ENCODE results near the gene ADAMTSL2. TPM values are rescaled to one million over a fixed set of nuclear protein-coding genes. Genes with fewer than 3 reads are reported as not detected.

Gene ADAMTSL2
- total RNA-seq, 1 donor from 2014 or later: 0.15 TPM

DNA sequence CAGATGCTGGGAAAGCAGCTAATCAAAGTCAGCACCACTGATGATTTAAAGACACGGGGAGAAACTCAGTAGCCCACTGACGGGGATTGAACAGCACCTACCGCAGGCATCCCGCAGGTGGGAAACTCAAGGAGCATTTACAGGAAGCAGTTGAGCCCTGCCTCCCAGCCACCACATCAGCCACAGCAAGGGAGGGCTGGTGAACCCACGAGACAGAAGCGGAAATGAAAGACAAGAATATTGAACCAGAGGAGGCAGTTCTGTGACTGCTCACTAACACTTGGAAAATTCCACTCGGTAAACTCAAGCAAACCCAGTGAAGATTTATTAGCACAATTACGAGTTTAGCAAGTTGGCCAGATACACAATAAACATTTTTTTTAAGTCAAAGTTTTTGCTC lies 85.3 kb downstream of the ADAMTSL2 start:
- no peak for DNase-seq (ENCODE audit: low spot score)
- Mint-ChIP-seq H3K4me3 (ENCODE audit: unreplicated experiment) (no peak overlapping the region), H3K9me3 (ENCODE audit: low read depth) (peaks cover 2% of the 10 kb centered on the region), H3K27ac (ENCODE audit: unreplicated experiment) (no peak overlapping the region), H3K4me1 (ENCODE audit: low read depth) (no peaks in the 10 kb centered on the region), H3K27me3 (ENCODE audit: low read depth) (peaks cover 75% of the 10 kb centered on the region), H3K36me3 (ENCODE audit: low read depth) (peaks cover 2% of the 10 kb centered on the region)
- TF ChIP-seq, protein P1, sequence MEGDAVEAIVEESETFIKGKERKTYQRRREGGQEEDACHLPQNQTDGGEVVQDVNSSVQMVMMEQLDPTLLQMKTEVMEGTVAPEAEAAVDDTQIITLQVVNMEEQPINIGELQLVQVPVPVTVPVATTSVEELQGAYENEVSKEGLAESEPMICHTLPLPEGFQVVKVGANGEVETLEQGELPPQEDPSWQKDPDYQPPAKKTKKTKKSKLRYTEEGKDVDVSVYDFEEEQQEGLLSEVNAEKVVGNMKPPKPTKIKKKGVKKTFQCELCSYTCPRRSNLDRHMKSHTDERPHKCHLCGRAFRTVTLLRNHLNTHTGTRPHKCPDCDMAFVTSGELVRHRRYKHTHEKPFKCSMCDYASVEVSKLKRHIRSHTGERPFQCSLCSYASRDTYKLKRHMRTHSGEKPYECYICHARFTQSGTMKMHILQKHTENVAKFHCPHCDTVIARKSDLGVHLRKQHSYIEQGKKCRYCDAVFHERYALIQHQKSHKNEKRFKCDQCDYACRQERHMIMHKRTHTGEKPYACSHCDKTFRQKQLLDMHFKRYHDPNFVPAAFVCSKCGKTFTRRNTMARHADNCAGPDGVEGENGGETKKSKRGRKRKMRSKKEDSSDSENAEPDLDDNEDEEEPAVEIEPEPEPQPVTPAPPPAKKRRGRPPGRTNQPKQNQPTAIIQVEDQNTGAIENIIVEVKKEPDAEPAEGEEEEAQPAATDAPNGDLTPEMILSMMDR (IDR thresholded peaks at IDR 0.05): no peak

DNA sequence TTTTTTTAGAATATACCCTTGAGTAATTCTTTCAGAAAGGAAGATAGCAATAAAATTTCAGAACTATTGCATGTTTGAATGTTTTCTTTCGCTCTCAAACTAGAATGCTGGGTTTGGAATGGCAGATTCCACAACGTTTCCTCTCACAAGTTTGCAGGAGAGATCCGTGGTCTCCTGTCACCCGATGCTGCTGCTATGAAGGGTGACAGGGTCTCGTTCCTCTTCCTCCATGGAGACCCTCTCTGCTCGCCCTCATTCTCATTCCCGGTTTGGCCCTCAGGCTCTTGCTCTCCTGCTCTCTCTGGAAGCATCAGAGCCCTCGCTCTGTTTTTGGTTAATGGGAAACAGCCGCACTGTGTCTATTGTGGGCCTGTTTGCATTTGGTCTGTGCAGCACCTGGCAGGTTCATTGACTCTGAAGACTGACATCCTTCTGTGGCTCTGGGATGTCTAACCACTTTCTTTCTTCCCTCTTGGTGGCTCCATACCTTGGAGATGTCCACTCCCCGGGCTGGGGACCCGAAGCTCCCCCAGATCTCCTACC lies 87.3 kb downstream of the ADAMTSL2 start:
- Mint-ChIP-seq H3K27ac (ENCODE audit: unreplicated experiment) (no peak overlapping the region), H3K36me3 (ENCODE audit: low read depth) (peaks cover 5% of the 10 kb centered on the region), H3K9me3 (ENCODE audit: low read depth) (peaks cover 17% of the 10 kb centered on the region), H3K4me3 (ENCODE audit: unreplicated experiment) (no peak overlapping the region), H3K27me3 (ENCODE audit: low read depth) (peaks cover 75% of the 10 kb centered on the region), H3K4me1 (ENCODE audit: low read depth) (no peaks in the 10 kb centered on the region)
- no peak for DNase-seq (ENCODE audit: low spot score)
- TF ChIP-seq, protein P1 (IDR thresholded peaks at IDR 0.05): no peak

DNA sequence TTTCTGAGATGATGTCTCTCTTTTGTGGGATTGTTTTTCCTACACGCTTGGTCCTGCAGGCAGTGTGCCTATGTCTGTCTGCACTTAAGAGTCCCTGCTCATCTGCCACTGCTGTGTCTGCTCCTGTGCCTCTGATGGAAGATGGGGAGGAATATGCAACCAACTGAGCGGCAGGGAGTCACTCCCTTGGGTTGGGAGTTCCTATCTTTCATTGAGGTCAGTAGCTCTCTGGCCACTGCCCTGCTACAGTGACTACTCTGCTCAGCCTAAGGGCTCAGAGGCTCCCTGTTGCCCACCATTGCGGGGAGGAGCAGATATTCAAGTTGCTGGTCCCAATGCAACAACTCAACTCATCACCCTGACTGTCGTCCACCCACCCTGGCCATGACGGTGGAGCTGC lies 88.1 kb downstream of the ADAMTSL2 start:
- H3K9me3 Mint-ChIP-seq (ENCODE audit: low read depth): peaks cover 23% of the 10 kb centered on the region
- H3K4me1 Mint-ChIP-seq (ENCODE audit: low read depth): no peaks in the 10 kb centered on the region
- H3K27ac Mint-ChIP-seq (ENCODE audit: unreplicated experiment): no peak overlapping the region
- peaks cover 8% of the 10 kb centered on the region for H3K36me3 Mint-ChIP-seq (ENCODE audit: low read depth)
- DNase-seq (ENCODE audit: low spot score): no peak
- peaks cover 81% of the 10 kb centered on the region for H3K27me3 Mint-ChIP-seq (ENCODE audit: low read depth)
- TF ChIP-seq, protein P1 (IDR thresholded peaks at IDR 0.05): no peak
- no peak overlapping the region for H3K4me3 Mint-ChIP-seq (ENCODE audit: unreplicated experiment)

Other genes with a start within 250 kb of the ADAMTSL2 start
- gene SURF6, start 198.5 kb upstream of the ADAMTSL2 start, total RNA-seq: 14.6 to 16.0 TPM (median 15.1 TPM) in 3 replicates
- gene MED22, start 186.6 kb upstream of the ADAMTSL2 start, total RNA-seq: 24.6 to 27.8 TPM (median 26.0 TPM) in 3 replicates
- gene RPL7A, start 186.5 kb upstream of the ADAMTSL2 start, total RNA-seq: 1,095 to 1,183 TPM (median 1,126 TPM) in 3 replicates
- 27.2 to 31.3 TPM (median 31.0 TPM) in 3 replicates for gene SURF1, start 178.2 kb upstream of the ADAMTSL2 start, total RNA-seq
- gene SURF2, start 178.2 kb upstream of the ADAMTSL2 start, total RNA-seq: 12.5 to 13.3 TPM (median 13.2 TPM) in 3 replicates
- 242 to 285 TPM (median 243 TPM) in 3 replicates for gene SURF4, start 158.6 kb upstream of the ADAMTSL2 start, total RNA-seq
- gene STKLD1, start 158.3 kb upstream of the ADAMTSL2 start, total RNA-seq: 1.2 to 1.9 TPM (median 1.8 TPM) in 3 replicates
- gene REXO4, start 116.7 kb upstream of the ADAMTSL2 start, total RNA-seq: 15.0 to 19.3 TPM (median 16.8 TPM) in 3 replicates
- 5.5 to 9.5 TPM (median 5.7 TPM) in 3 replicates for gene ADAMTS13, start 112.3 kb upstream of the ADAMTSL2 start, total RNA-seq
- gene CACFD1, start 74.7 kb upstream of the ADAMTSL2 start, total RNA-seq: 14.4 to 22.3 TPM (median 18.8 TPM) in 3 replicates
- 5.4 to 13.7 TPM (median 13.2 TPM) in 3 replicates for gene SLC2A6, start 55.6 kb upstream of the ADAMTSL2 start, total RNA-seq
- not detected in 3 replicates for gene MYMK, start 9.7 kb upstream of the ADAMTSL2 start, total RNA-seq
- gene FAM163B, start 74.7 kb downstream of the ADAMTSL2 start, total RNA-seq: not detected in 3 replicates
- not detected in 3 replicates for gene DBH, start 101.7 kb downstream of the ADAMTSL2 start, total RNA-seq
- 0.74 to 1.2 TPM in 2 of 3 replicates, not detected in the other for gene SARDH, start 203.6 kb downstream of the ADAMTSL2 start, total RNA-seq